Measurements from ENCODE around the gene NCS1. TPM values are rescaled to one million over a fixed set of nuclear protein-coding genes. Genes with fewer than 3 reads are reported as not detected.
"Not testable (repeated sequence)": the region's sequence is repeated elsewhere in the genome, so short reads cannot be mapped to it uniquely, and the experiment has no call there.

NCS1 gene
- total RNA-seq, 2 donors from 2014 or later, result 14.0 to 30.4 TPM

- Mint-ChIP-seq H3K27me3 (peaks cover 47% of the 10 kb centered on the region), H3K36me3 (ENCODE audit: low read depth) (no peaks in the 10 kb centered on the region), H3K4me1 (peaks cover 4% of the 10 kb centered on the region), H3K27ac (no peak overlapping the region), H3K9me3 (no peaks in the 10 kb centered on the region), H3K4me3 (no peak overlapping the region)
- no peak for ATAC-seq (replicated peaks)
Observed at GRCh38 chr9:130266236-130267098, 94.3 kb downstream of the NCS1 start.

DNA sequence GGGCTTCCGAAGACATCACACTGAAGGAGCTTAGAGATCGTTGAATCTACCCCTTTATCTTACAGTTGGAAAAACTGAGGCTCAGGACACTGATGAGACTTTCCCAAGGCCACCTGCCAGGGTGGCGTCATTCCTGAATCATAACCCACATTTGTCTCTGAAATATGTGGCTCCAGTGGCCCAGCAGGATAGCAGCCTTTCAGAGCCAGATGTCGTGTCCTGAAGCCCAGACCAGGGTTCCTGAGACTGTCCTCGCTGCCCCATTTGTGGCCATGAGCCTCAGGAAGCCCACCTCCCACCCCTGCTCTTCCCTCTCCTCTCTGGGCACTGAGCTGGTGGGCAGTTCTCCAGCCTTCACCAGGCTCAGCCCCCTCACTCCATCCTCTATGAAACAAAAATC, 95.7 kb downstream of the NCS1 start:
- Mint-ChIP-seq H3K9me3 (no peaks in the 10 kb centered on the region), H3K4me3 (no peak overlapping the region), H3K4me1 (peaks cover 4% of the 10 kb centered on the region), H3K36me3 (ENCODE audit: low read depth) (no peaks in the 10 kb centered on the region), H3K27me3 (peaks cover 44% of the 10 kb centered on the region), H3K27ac (no peak overlapping the region)
- ATAC-seq (replicated peaks), result no peak

- Mint-ChIP-seq H3K27me3 (peaks cover 38% of the 10 kb centered on the region), H3K36me3 (ENCODE audit: low read depth) (no peaks in the 10 kb centered on the region), H3K4me1 (peaks cover 4% of the 10 kb centered on the region), H3K27ac (no peak overlapping the region), H3K9me3 (no peaks in the 10 kb centered on the region), H3K4me3 (no peak overlapping the region)
- no peak for ATAC-seq (replicated peaks)
Observed at GRCh38 chr9:130268521-130269211, 96.5 kb downstream of the NCS1 start.

GRCh38 chr9:130271473-130271872, 99.3 kb downstream of the NCS1 start:
- H3K9me3 Mint-ChIP-seq, result no peaks in the 10 kb centered on the region

GRCh38 chr9:130275156-130275555, 103.0 kb downstream of the NCS1 start:
- Mint-ChIP-seq H3K27me3 (peaks cover 11% of the 10 kb centered on the region), H3K4me1 (no peaks in the 10 kb centered on the region), H3K27ac (no peak overlapping the region), H3K4me3 (no peak overlapping the region), H3K36me3 (ENCODE audit: low read depth) (no peaks in the 10 kb centered on the region), H3K9me3 (no peaks in the 10 kb centered on the region)
- no peak for ATAC-seq (replicated peaks)

More at GRCh38 chr9:130271473-130271872, 99.3 kb downstream of the NCS1 start:
- Mint-ChIP-seq H3K27ac (no peak overlapping the region), H3K4me1 (no peaks in the 10 kb centered on the region), H3K36me3 (ENCODE audit: low read depth) (no peaks in the 10 kb centered on the region), H3K27me3 (peaks cover 31% of the 10 kb centered on the region), H3K4me3 (no peak overlapping the region)
- ATAC-seq (replicated peaks), result no peak

GRCh38 chr9:130276121-130276520, 103.9 kb downstream of the NCS1 start:
- no peaks in the 10 kb centered on the region for H3K4me1 Mint-ChIP-seq
- H3K27me3 Mint-ChIP-seq, result peaks cover 13% of the 10 kb centered on the region
- H3K36me3 Mint-ChIP-seq (ENCODE audit: low read depth), result no peaks in the 10 kb centered on the region
- no peak overlapping the region for H3K27ac Mint-ChIP-seq
- ATAC-seq (replicated peaks), result no peak
- no peaks in the 10 kb centered on the region for H3K9me3 Mint-ChIP-seq
- H3K4me3 Mint-ChIP-seq, result no peak overlapping the region

DNA sequence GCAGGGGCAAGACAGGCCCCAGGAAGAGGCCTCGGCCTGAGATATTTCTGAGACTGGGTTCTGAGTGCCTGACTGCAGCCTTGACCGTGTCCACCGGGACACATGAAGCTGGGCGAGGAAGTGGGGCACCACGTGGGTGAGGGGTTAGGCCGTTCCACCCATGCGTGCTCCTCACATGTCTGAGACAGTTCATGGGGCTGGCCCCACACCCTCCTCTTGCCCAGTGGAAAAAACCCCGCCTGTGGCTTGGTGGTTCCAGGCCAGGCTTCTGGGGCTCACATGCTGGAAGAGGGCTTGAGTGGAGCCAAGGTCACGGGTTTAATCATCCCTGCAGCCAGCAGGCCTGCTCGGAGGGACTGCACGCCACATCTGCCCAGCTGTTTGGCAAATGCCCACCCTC, 104.8 kb downstream of the NCS1 start:
- Mint-ChIP-seq H3K9me3 (no peaks in the 10 kb centered on the region), H3K36me3 (ENCODE audit: low read depth) (no peaks in the 10 kb centered on the region), H3K4me3 (no peak overlapping the region), H3K4me1 (no peaks in the 10 kb centered on the region), H3K27ac (no peak overlapping the region), H3K27me3 (peaks cover 16% of the 10 kb centered on the region)
- no peak for ATAC-seq (replicated peaks)

- H3K4me3 Mint-ChIP-seq; H3K9me3 Mint-ChIP-seq; H3K36me3 Mint-ChIP-seq (ENCODE audit: low read depth); H3K27ac Mint-ChIP-seq; ATAC-seq (replicated peaks); H3K4me1 Mint-ChIP-seq: not testable (repeated sequence)
- H3K27me3 Mint-ChIP-seq, result peaks cover 18% of the 10 kb centered on the region
Observed at GRCh38 chr9:130277525-130277924, 105.3 kb downstream of the NCS1 start.

- H3K27me3 Mint-ChIP-seq, result peaks cover 26% of the 10 kb centered on the region
- no peak overlapping the region for H3K4me3 Mint-ChIP-seq
- no peak overlapping the region for H3K27ac Mint-ChIP-seq
- no peaks in the 10 kb centered on the region for H3K4me1 Mint-ChIP-seq
- no peaks in the 10 kb centered on the region for H3K36me3 Mint-ChIP-seq (ENCODE audit: low read depth)
- no peak for ATAC-seq (replicated peaks)
- no peaks in the 10 kb centered on the region for H3K9me3 Mint-ChIP-seq
Observed at GRCh38 chr9:130283539-130284248, 111.5 kb downstream of the NCS1 start.

DNA sequence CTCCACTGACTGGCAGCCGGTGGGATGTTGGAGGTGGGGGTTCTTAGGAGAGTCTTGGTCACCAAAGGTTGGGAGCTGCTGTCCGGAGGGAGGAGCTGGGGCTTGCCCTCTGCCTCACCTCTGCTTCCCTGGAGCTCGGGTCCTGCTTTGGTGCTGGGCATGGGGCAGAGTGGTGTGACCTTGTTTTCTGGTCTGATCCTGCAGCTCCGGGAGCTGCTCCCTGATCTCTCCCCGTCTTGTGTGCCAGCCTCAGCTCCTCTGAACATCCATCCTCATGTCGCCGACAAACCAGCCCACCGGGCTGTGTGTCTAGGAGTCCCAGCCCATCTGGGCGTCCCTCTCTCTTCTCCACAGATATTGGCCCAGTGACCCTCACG, 112.0 kb downstream of the NCS1 start:
- peaks cover 26% of the 10 kb centered on the region for H3K27me3 Mint-ChIP-seq
- no peak for ATAC-seq (replicated peaks)
- H3K9me3 Mint-ChIP-seq, result no peaks in the 10 kb centered on the region
- H3K4me1 Mint-ChIP-seq, result no peaks in the 10 kb centered on the region
- H3K36me3 Mint-ChIP-seq (ENCODE audit: low read depth), result no peaks in the 10 kb centered on the region
- no peak overlapping the region for H3K27ac Mint-ChIP-seq
- no peak overlapping the region for H3K4me3 Mint-ChIP-seq

DNA sequence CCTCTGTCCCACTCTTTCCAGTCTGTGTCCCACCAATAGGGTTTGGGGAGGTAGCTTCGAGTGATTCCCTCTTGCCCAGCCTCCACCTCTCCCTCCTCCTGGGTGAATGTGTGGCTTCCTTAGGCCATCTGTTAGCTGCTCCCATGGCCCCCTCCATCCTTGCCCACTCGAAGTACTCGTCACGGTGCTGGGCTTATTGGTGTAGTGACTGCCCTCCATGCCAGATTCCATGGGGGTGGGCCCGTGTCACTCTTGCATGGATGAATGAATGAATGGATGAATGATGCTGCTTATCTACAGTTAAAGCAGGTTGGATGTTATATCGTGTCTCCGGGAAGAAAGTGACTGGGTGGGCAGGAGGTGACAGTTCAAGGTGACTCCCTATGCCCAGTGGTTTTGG, 112.5 kb downstream of the NCS1 start:
- no peaks in the 10 kb centered on the region for H3K36me3 Mint-ChIP-seq (ENCODE audit: low read depth)

DNA sequence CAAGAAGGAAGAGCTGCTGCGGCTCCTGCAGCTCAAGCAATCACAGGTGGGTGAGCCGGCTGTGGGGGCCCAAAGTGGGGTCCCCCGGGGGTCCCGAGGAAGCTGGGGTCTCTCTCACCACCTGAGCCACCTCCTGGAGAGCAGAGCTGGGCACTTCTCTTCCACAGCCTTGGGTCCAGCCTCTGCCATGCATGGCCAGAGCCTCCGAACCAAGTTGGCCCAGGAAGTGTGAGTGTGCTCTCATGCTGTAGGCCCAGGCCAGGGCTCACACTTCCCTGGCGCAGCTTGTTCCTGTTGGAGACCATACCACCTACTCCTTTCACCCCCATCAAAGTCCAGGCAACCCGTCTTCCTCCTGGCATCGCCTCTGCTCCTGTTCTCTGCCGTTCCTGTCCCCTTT, 113.1 kb downstream of the NCS1 start:
- H3K9me3 Mint-ChIP-seq, result no peaks in the 10 kb centered on the region
- H3K4me3 Mint-ChIP-seq, result no peak overlapping the region
- ATAC-seq (replicated peaks), result no peak

More for the DNA sequence above, 112.5 kb downstream of the NCS1 start:
- no peaks in the 10 kb centered on the region for H3K4me1 Mint-ChIP-seq
- no peak overlapping the region for H3K27ac Mint-ChIP-seq
- H3K4me3 Mint-ChIP-seq, result no peak overlapping the region
- no peaks in the 10 kb centered on the region for H3K9me3 Mint-ChIP-seq
- ATAC-seq (replicated peaks), result no peak
- H3K27me3 Mint-ChIP-seq, result peaks cover 26% of the 10 kb centered on the region

DNA sequence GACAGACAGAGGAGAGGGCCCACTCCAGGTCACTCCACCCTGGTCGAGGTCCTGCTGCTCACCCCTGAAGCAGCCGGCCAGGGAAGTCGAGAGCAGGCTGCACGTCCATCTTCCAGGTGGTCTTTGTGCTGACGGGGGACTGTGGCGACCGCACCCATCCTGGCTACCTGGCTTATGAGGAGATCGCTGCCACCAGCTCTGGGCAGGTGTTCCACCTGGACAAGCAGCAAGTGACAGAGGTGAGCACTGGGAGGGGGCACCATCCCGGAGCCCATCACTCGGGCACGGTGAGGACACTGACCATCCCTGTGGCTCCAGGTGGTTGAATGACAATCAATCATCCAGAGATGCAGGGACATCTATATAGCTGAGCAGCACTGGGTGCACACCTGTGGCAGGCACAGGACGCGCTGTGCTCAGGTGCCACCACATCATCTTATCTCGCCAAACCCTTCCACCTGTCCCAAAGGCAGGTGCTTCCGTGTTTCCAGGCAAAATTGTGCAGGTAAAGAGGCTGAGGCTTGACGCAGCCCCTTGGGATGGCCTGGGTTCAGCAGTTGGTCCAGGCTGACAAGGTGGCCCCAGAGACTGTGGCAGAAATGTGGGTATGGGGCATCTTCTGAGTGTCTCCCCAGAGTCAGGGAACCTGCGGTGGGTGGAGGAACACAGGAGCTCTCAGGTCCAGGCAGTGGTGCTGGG, 114.0 kb downstream of the NCS1 start:
- Mint-ChIP-seq H3K4me3 (no peak overlapping the region), H3K9me3 (no peaks in the 10 kb centered on the region)
- ATAC-seq (replicated peaks), result no peak

More for the DNA sequence above, 113.1 kb downstream of the NCS1 start:
- Mint-ChIP-seq H3K36me3 (ENCODE audit: low read depth) (no peaks in the 10 kb centered on the region), H3K4me1 (no peaks in the 10 kb centered on the region), H3K27ac (no peak overlapping the region), H3K27me3 (peaks cover 32% of the 10 kb centered on the region)

More for the DNA sequence above, 114.0 kb downstream of the NCS1 start:
- Mint-ChIP-seq H3K4me1 (no peaks in the 10 kb centered on the region), H3K27me3 (peaks cover 35% of the 10 kb centered on the region), H3K27ac (no peak overlapping the region), H3K36me3 (ENCODE audit: low read depth) (no peaks in the 10 kb centered on the region)
